ENCODE data around the gene AGTRAP. TPM values are rescaled to one million over a fixed set of nuclear protein-coding genes. Genes with fewer than 3 reads are reported as not detected.
A peak's percentile ranks its signal among the peaks of the same experiment; 100 is the strongest.

AGTRAP gene
- total RNA-seq, 1 donor from 2014 or later = 64.5 TPM

DNA sequence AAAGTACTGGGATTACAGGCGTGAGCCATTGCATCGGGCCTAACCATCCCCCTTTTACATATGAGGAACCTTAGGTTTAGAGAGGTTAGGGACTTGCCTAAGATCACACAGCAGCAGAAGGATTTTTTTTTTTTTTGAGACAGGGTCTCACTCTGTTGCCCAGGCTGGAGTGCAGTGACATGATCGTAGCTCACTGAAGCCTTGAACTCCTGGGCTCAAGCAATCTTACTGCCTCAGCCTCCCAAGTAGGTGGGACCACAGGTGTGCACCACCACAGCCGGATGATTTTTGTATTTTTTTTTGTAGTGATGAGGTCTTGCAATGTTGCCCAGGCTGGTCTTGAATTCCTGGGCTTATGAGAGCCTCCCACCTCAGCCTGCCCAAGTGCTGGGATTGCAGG, 23.9 kb downstream of the AGTRAP start:
- H3K27ac ChIP-seq = no peak overlapping the region

GRCh38 chr1:11761285-11761684, 25.3 kb downstream of the AGTRAP start:
- Histone ChIP-seq H3K36me3 (no peaks in the 10 kb centered on the region), H3K27me3 (ENCODE audit: low read depth) (peaks cover 18% of the 10 kb centered on the region), H3K27ac (no peak overlapping the region), H3K4me3 (no peak overlapping the region), H3K4me1 (no peaks in the 10 kb centered on the region), H3K9me3 (no peaks in the 10 kb centered on the region)
- no peak for TF ChIP-seq CTCF (IDR thresholded peaks at IDR 0.05)
- no peak for DNase-seq
- ATAC-seq = peak in 1 of 2 donors; percentile 20
- intact Hi-C loops (cut with DNase I) = no loop called here

More for the DNA sequence above, 23.9 kb downstream of the AGTRAP start:
- peaks cover 18% of the 10 kb centered on the region for H3K27me3 ChIP-seq (ENCODE audit: low read depth)
- H3K36me3 ChIP-seq = no peaks in the 10 kb centered on the region
- intact Hi-C loops (cut with DNase I) = no loop called here
- no peak for TF ChIP-seq CTCF (IDR thresholded peaks at IDR 0.05)
- no peaks in the 10 kb centered on the region for H3K4me1 ChIP-seq
- DNase-seq = no peak
- no peaks in the 10 kb centered on the region for H3K9me3 ChIP-seq
- ATAC-seq = no peak
- no peak overlapping the region for H3K4me3 ChIP-seq

DNA sequence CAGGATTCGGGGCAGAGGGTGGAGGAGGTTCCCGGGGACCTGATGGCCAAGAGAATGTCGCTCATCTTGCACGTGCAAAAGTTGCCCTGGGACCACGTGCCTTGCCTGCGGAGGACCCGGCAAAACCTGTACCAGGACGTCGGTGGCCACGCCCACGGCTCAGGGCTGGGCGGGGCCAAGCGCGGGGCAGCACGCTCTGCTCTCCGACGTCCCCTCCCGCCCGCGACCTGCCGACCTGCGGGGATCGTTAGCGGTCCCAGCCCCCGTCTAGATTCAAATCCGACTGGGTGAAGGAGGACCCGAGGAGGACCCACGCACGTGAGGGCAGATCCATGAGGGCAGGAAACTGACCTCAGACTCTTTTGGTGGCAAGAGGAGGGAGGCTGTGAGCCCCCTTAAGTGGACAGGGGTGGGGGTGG, 26.1 kb downstream of the AGTRAP start, which contains the start of gene C1orf167:
Gene C1orf167, plus strand, starts transcription at position 206 of the 419 bp plus-strand sequence. CDS start 2,208 bp downstream, outside the sequence.
- TF ChIP-seq CTCF (IDR thresholded peaks at IDR 0.05) = no peak
- DNase-seq (no peak), ATAC-seq (peak; percentile 57 to 63)
- Histone ChIP-seq H3K27ac (no peak within 1 kb of the TSS), H3K4me1 (no peaks in the 10 kb centered on the region), H3K36me3 (no peaks in the 10 kb centered on the region), H3K9me3 (no peaks in the 10 kb centered on the region), H3K4me3 (peak within 1 kb of the TSS; percentile 17), H3K27me3 (ENCODE audit: low read depth) (peaks cover 18% of the 10 kb centered on the region)
- intact Hi-C loops (cut with DNase I) = no loop called here

GRCh38 chr1:11764115-11764514, 28.2 kb downstream of the AGTRAP start:
- Histone ChIP-seq H3K27me3 (ENCODE audit: low read depth) (peaks cover 18% of the 10 kb centered on the region), H3K27ac (no peak overlapping the region), H3K4me3 (no peak overlapping the region), H3K4me1 (no peaks in the 10 kb centered on the region), H3K9me3 (no peaks in the 10 kb centered on the region), H3K36me3 (no peaks in the 10 kb centered on the region)
- no peak for DNase-seq
- TF ChIP-seq CTCF (IDR thresholded peaks at IDR 0.05) = no peak
- ATAC-seq = no peak
- intact Hi-C loops (cut with DNase I) = no loop called here

- no peak for TF ChIP-seq CTCF (IDR thresholded peaks at IDR 0.05)
- intact Hi-C loops (cut with DNase I) = no loop called here
- Histone ChIP-seq H3K27me3 (ENCODE audit: low read depth) (peaks cover 18% of the 10 kb centered on the region), H3K9me3 (no peaks in the 10 kb centered on the region), H3K4me3 (no peak overlapping the region), H3K36me3 (no peaks in the 10 kb centered on the region), H3K27ac (no peak overlapping the region), H3K4me1 (no peaks in the 10 kb centered on the region)
- no peak for ATAC-seq
- DNase-seq = no peak
Observed at GRCh38 chr1:11764519-11764918, 28.6 kb downstream of the AGTRAP start.

Data from lower lobe of right lung (tissue), 2 donors.